ENCODE results near the gene IQSEC1. TPM values are rescaled to one million over a fixed set of nuclear protein-coding genes. Genes with fewer than 3 reads are reported as not detected.

IQSEC1 gene
- polyA plus RNA-seq, 2 of the 4 experiments (the other 2 are of a cell fraction), result 3.7 to 10.7 TPM

- ChIA-PET CTCF (interaction anchor here (0.6 to 3.9 kb wide), 5 partner anchors 12 to 80 kb away, joined by 3 to 27 read pairs (median 4); no protein-coding TSS in a partner anchor), POLR2A (no interaction called here)
- TF ChIP-seq RARB (CRISPR knock-in tag; IDR thresholded peaks at IDR 0.05) (no peak), GATA3 (IDR thresholded peaks at IDR 0.05; ENCODE audit: borderline replicate concordance) (no peak), RAD21 (conservative IDR thresholded peaks at IDR 0.05 in 1 of 2, IDR thresholded peaks at IDR 0.05 in 1 of 2) (no peak), HOXB5 (CRISPR knock-in tag; IDR thresholded peaks at IDR 0.05) (no peak), CBX8 (IDR thresholded peaks at IDR 0.05) (no peak), TFCP2L1 (CRISPR knock-in tag; IDR thresholded peaks at IDR 0.05) (no peak), PBX3 (IDR thresholded peaks at IDR 0.05) (no peak), HEYL (CRISPR knock-in tag; IDR thresholded peaks at IDR 0.05) (no peak), HDAC2 (IDR thresholded peaks at IDR 0.05) (no peak), RNF2 (IDR thresholded peaks at IDR 0.05; ENCODE audit: borderline replicate concordance, low read depth) (no peak), FOSB (CRISPR knock-in tag; IDR thresholded peaks at IDR 0.05) (no peak), CBX2 (IDR thresholded peaks at IDR 0.05; ENCODE audit: borderline replicate concordance, low read depth) (no peak), CHD2 (IDR thresholded peaks at IDR 0.05; ENCODE audit: low read length, partially characterized antibody) (no peak)
- DNase-seq (ENCODE audit: low read depth in 1 of 2, low spot score in 1 of 2) (no peak), ATAC-seq (no peak), FAIRE-seq (no peak)
- Histone ChIP-seq H3K4me3 (no peak overlapping the region), H3K4me1 (no peaks in the 10 kb centered on the region), H3K4me2 (no peak overlapping the region), H3K9me3 (no peaks in the 10 kb centered on the region), H3K27ac (no peak overlapping the region)
- WGBS (ENCODE audit: missing lambda C conversion rate), result 85% methylated on average over 15 of the region's 20 CpGs
These were observed 170.0 kb downstream of the IQSEC1 start for GRCh38 chr3:12903000-12903800.

GRCh38 chr3:12902181-12902999 lies 170.8 kb downstream of the IQSEC1 start:
- no peak for TF ChIP-seq EHMT2 (IDR thresholded peaks at IDR 0.05; ENCODE audit: low read depth)
- no peak for TF ChIP-seq PHF8 (IDR thresholded peaks at IDR 0.05; ENCODE audit: borderline replicate concordance, low read depth)
- TF ChIP-seq ZNF302 (CRISPR knock-in tag; IDR thresholded peaks at IDR 0.05), result no peak
- TF ChIP-seq HEYL (CRISPR knock-in tag; IDR thresholded peaks at IDR 0.05), result no peak
- no peak for TF ChIP-seq MAZ (IDR thresholded peaks at IDR 0.05; ENCODE audit: borderline replicate concordance, low read depth, low read length)
- TF ChIP-seq CTCF (IDR thresholded peaks at IDR 0.05), result no peak
- ChIA-PET POLR2A (no interaction called here), CTCF (interaction anchor here (0.5 to 3.9 kb wide), 4 partner anchors 11 to 81 kb away, joined by 3 to 27 read pairs (median 5); partner anchors contain the start of gene RPL32)
- no peaks in the 10 kb centered on the region for H3K9me3 ChIP-seq
- DNase-seq (ENCODE audit: low read depth in 1 of 2, low spot score in 1 of 2) (no peak), FAIRE-seq (no peak), ATAC-seq (no peak)
- H3K4me1 ChIP-seq, result no peaks in the 10 kb centered on the region
- H3K27ac ChIP-seq, result no peak overlapping the region
- no peak overlapping the region for H3K4me3 ChIP-seq
- WGBS (ENCODE audit: missing lambda C conversion rate), result 94% methylated on average over 24 of the region's 24 CpGs
- H3K4me2 ChIP-seq, result no peak overlapping the region

GRCh38 chr3:12901623-12902045 lies 171.6 kb downstream of the IQSEC1 start:
- ChIA-PET CTCF (interaction anchor here (0.5 to 3.9 kb wide), 5 partner anchors 11 to 82 kb away, joined by 3 to 27 read pairs (median 3); partner anchors contain the start of gene RPL32), POLR2A (no interaction called here)
- peak in 1 of 2 experiments; percentile 69; a peak in 3 of 6 replicates for ATAC-seq

More at GRCh38 chr3:12901623-12902045, 171.6 kb downstream of the IQSEC1 start:
- Histone ChIP-seq H3K4me3 (no peak overlapping the region), H3K9me3 (no peaks in the 10 kb centered on the region), H3K4me1 (no peaks in the 10 kb centered on the region), H3K4me2 (no peak overlapping the region), H3K27ac (no peak overlapping the region)
- 83% methylated on average over 6 of the region's 6 CpGs for WGBS (ENCODE audit: missing lambda C conversion rate)
- DNase-seq (ENCODE audit: low read depth in 1 of 2, low spot score in 1 of 2) (no peak), FAIRE-seq (no peak)
- TF ChIP-seq RAD21 (conservative IDR thresholded peaks at IDR 0.05 in 1 of 2, IDR thresholded peaks at IDR 0.05 in 1 of 2), result 0 out of 5 replicates have a peak, but pooled peaks of 1 of the 2 experiments have one; percentile 5
- TF ChIP-seq CBX8 (IDR thresholded peaks at IDR 0.05), result no peak

Measured in A549 (cell line).